GM21737 (cell line): ENCODE data around the gene PUM1.

Experiments
- ATAC-seq: cut with Tn5 transposase; IDR thresholded peaks from one replicate; pipeline ENCODE4 v1.9.1; 2021; ENCODE audit warnings: mild to moderate bottlenecking, moderate library complexity; ENCODE audit not compliant: unreplicated experiment

PUM1 gene

GRCh38 chr1:31029026-31029425 lies 36.5 kb downstream of the PUM1 start:
- no peak for ATAC-seq

- no peak for ATAC-seq
Observed at GRCh38 chr1:31027693-31028526, 37.6 kb downstream of the PUM1 start.

GRCh38 chr1:31022259-31022658 lies 43.3 kb downstream of the PUM1 start:
- ATAC-seq = no peak

- ATAC-seq = no peak
Observed at GRCh38 chr1:31020007-31020790, 45.3 kb downstream of the PUM1 start.

GRCh38 chr1:31019401-31019800 lies 46.1 kb downstream of the PUM1 start:
- ATAC-seq = no peak

GRCh38 chr1:31016868-31017267 lies 48.6 kb downstream of the PUM1 start:
- ATAC-seq = no peak

GRCh38 chr1:31013187-31013864 lies 52.2 kb downstream of the PUM1 start:
- ATAC-seq = peak; percentile 72

GRCh38 chr1:31012210-31012924 lies 53.1 kb downstream of the PUM1 start:
- ATAC-seq = no peak

GRCh38 chr1:31011719-31012118 lies 53.8 kb downstream of the PUM1 start:
- no peak for ATAC-seq

- ATAC-seq = no peak
Observed at GRCh38 chr1:31010086-31010989, 55.2 kb downstream of the PUM1 start.

GRCh38 chr1:31007462-31007991 lies 58.0 kb downstream of the PUM1 start:
- ATAC-seq = no peak

GRCh38 chr1:31006747-31007146 lies 58.8 kb downstream of the PUM1 start:
- no peak for ATAC-seq

- no peak for ATAC-seq
Observed at GRCh38 chr1:31005617-31006166, 59.8 kb downstream of the PUM1 start.

GRCh38 chr1:31005198-31005597 lies 60.3 kb downstream of the PUM1 start:
- ATAC-seq = no peak

GRCh38 chr1:31004231-31004621 lies 61.3 kb downstream of the PUM1 start:
- no peak for ATAC-seq

- ATAC-seq = no peak
Observed at GRCh38 chr1:31003613-31004230, 61.8 kb downstream of the PUM1 start.

- no peak for ATAC-seq
Observed at GRCh38 chr1:31000301-31000700, 65.2 kb downstream of the PUM1 start.

- no peak for ATAC-seq
Observed at GRCh38 chr1:30998887-30999286, 66.6 kb downstream of the PUM1 start.

GRCh38 chr1:30998171-30998570 lies 67.3 kb downstream of the PUM1 start:
- ATAC-seq = no peak
